ENCODE measurements around the gene FHL1.

GRCh38 chrX:136183917-136184316 lies 36.6 kb downstream of the FHL1 start:
- no peak for TF ChIP-seq YY1 (IDR thresholded peaks at IDR 0.05; ENCODE audit: insufficient read depth, insufficient read length)
- no peak for TF ChIP-seq ZNF274 (IDR thresholded peaks at IDR 0.05; ENCODE audit: low read depth, low read length)

All from NT2/D1 (cell line).